GM19463 (cell line): ENCODE data around the gene CDH12.
"Not testable (repeated sequence)": the region's sequence is repeated elsewhere in the genome, so short reads cannot be mapped to it uniquely, and the experiment has no call there.

Source experiments
- ATAC-seq: cut with Tn5 transposase; IDR thresholded peaks from one replicate; pipeline ENCODE4 v1.9.1; 2021; ENCODE audit warnings: mild to moderate bottlenecking, moderate library complexity; ENCODE audit not compliant: unreplicated experiment

Gene CDH12

DNA sequence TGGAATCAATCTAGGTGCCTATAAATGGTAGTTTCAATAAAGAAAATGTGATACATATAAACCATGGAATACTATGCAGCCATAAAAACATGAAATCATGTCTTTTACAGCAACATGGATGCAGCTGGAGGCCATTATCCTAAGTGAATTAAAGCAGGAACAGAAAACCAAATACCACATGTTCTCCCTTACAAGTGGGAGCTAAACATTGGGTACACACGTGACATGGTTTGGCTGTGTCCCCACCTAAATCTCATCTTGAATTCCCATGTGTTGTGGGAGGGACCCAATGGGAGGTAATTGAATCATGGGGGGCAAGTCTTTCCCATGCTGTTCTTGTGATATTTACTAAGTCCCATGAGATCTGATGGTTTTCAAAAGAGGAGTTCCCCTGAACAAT lies 78.9 kb downstream of the CDH12 start:
- ATAC-seq = not testable (repeated sequence)

DNA sequence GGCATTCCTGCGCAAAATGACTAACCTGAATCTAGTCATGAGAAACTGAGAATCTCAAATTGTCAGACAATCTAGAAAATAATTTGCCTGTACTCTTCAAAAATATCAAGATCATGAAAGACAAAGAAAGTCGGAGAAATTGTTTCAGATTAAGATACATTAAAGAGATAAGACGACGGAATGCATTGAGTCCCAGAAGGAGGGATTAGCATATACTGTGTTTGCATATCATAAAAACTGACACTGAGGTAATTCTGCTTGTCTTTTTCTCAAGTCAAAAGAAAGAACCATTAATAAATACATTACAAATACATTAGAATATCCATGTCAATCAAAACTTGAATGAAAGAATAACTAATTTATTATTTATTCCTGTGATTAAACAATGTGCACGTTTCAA lies 88.4 kb downstream of the CDH12 start:
- no peak for ATAC-seq

DNA sequence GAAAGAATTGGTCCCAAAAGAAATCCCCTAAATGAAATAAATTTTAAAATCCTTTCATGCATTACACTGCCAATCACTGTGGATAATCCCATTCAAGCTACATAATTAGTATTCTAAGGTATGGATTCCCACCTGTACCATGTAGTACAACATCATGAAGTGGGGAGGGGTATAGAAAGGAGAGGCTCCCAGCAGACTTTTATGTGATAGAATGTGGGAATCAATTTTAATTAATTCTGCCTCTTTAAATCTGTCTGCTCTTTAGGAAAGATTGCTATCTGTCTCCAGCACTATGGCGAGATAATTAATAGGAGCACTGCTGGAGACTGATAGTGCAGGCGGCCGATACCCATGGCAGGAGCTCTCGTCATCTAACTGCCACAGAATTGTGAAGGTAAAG lies 95.4 kb downstream of the CDH12 start:
- no peak for ATAC-seq

DNA sequence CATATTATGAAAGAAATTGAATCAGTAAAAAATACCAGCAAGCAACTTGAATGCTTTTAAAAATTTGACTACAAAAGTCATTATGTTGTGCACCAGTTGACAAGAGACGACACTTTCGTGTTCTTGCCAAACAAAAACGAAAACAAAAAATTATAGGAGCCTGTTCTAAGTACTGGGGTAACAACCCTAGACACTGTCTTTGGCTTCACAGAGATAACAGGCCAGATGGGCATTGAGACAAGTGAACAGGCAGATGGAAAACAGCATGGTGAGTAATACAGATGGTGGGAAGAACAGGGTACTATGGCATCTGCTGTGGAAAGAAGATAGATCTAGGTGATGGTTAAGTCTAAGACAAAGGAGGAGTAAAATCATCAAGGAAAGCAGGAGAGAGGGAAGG lies 99.0 kb downstream of the CDH12 start:
- no peak for ATAC-seq

DNA sequence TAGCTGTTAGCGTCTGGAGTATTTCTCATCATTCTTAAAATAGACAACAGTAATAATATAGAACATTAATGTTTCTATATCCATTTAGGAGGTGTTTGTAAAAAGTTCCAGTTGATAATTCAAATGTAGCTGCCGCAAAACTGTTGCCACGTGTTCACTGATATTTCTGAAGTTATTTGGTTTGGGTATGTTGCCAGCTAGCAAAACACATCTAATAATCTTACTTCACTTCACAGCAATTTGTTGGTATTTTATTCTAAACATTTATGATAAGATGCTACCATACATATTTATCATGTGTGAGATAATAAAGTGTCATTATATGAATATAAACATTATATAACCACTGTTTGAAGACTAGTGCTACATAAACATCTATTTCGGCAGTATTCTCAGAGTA lies 101.6 kb downstream of the CDH12 start:
- ATAC-seq = no peak

DNA sequence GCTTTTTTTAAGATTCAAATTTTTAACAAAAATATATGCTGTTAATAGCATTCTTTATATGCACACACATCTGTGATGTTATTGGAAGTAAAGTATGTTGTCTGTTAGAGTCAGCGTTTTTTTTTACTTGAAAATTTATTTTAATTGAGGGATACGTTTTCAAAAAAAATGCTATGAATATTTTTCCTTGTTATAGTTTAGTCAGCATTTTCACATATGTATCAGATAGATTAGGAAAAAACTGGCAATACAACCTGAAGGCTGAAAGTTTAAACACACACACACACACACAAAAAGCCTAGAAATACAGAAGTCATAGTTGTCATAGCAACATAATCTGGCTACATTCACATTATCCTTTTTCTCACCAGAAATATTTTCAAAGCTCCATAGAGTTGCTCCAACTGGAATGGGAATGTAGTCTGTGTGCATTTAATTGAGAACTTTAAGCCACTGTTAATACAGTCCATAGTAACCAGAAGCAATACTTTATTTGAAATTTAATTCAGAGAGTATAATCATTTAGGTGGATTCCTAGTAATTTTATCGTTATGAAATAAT lies 116.6 kb downstream of the CDH12 start:
- no peak for ATAC-seq

DNA sequence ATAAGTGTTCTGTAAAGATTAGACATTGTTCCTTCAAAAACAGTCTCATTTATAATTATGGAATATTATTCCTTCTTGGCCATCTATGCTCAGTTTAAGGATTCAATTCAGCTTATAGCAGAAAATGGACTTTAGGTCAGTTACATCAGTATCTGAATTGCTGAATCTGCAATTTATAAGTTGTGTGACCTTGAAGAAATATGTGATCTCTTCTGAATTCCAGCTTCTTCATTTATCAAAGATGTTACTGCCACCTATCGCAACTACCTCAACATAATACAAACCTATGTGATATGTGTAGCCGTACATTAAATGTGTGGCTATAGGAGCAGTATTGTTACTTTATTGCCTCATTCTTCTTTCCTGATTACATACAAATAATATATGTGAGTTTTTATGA lies 118.2 kb downstream of the CDH12 start:
- ATAC-seq = no peak

DNA sequence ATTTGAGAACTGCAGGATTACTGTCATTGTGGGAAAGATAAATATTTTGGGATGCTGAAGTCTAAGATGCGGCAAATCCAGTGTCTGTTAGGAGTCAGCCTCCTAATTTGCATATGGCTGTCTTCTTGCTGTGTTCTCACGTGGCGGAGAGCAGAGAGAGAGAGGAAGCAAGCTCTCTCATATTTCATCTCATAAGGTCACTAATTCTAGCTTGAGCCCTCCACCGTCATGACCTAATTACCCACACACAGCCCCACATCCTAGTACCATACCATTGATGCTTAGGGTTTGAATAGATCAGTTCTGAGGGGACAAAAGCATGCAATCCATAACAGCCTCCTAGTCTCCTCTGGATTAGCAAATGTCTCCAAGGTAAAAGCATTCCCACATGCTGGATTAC lies 124.5 kb downstream of the CDH12 start:
- ATAC-seq = no peak

DNA sequence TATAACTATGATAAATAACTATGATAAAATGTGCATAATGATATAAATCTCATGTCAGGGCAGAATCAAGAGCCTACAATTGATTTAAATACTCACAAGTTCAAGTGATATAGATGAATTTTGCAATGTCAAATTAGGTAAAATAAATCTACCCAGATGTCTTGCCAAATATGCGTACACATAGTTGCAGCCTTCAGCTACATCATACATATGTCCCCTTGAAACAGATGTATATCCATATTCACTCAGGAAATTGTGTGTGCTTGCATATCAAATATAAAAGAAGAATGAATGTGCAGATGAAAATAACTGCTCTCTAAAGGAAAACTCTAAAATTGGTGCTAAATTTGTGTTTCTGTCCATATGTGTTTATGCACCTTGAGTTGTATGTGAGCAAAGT lies 130.7 kb downstream of the CDH12 start:
- no peak for ATAC-seq

DNA sequence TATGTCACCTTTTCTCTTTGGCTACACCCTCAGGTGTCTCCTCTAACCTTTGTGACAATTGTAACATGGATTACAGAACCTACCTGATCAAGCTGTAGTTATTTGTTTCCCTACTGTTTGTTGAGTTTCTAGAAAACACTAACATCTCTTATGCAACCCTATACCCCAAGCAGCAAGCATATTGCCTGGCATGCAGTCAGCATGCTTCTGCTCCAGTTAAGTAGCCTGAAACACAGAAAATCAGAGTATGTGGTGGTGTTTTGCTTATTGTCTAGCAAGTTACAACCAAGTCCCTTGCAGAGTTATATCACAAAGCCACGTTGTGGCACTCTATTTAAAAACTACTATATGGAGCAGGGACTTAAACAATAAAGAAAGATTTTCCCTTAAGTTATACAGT lies 131.1 kb downstream of the CDH12 start:
- ATAC-seq = no peak

DNA sequence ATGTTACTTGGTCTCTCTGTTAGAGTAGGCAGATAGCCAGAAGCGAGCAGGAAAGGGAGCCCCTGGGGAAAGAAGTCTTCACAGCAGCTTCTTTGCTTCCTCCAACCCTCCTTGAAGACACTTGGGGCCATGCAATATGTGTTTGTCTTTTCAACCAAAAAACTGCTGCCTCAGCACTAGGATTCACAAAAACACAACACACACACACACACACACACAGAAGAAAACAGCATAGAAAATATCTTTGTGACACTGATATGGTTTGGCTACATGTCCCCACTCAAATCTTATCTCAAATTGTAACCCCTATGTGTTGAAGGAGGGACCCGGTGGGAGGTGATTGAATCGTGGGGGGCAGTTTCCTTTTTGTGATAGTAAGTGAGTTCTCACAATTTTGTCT lies 133.3 kb downstream of the CDH12 start:
- no peak for ATAC-seq

DNA sequence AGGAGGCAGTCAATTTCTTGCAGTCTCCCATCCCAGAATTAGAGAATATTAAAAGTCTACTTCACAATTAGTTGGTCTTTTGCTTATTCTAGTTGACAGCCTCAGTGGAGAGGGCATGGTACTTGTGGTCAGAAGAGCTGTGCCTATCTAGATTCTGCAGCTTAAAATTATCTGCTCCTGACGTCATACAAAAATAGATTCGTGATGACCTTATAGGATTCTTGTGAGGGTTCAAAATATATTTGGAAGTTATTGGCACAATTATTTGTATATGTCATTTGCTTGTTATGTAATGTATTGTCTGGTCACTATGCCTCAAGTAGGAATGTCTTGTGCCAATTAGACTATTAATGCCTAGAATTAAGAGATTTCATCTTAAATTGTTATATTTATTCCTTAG lies 142.5 kb downstream of the CDH12 start:
- no peak for ATAC-seq

DNA sequence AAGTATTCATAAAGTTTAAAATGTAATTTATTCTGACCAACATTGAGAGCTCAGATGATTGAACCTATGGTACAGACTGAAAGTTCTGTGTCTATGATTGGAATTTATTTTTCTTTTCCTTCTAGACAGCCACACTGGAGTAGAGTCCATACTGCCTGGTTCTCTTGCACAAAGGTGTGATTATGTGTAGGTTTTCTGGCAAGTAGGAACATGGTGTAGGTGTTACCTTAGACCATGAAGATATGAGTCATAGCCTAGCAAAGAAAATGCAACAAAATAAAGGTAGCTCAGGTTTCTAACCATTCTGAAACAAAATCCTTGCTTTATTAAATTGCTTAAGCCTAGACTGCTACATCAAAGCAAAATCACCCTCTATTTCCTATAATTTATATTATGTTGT lies 143.4 kb downstream of the CDH12 start:
- ATAC-seq = no peak

DNA sequence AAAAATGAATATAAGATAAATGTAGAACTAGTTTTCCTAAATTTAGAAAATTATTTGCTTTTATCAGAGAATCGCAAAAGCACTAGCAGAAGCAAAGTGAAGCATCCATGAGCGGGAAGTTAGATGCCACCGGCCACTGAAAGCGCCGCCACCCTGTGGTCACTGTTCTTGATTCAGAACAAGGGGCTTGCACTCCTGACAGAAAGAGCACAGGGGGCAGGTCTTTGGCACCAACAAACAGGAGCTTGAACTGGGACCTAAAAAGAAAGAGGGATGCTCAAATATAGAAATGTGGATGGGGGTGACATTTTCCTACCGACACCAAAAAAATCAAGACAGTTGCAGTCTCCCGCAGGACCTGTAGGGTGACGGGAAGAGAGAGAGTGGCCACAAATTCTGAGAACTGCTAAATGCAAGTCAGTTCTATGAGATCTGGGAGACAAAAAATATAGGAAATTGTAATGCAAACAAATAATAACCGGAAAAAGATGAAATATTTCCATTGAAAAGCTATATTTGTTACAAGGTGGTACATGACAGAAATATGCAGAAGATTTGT lies 144.3 kb downstream of the CDH12 start:
- no peak for ATAC-seq

DNA sequence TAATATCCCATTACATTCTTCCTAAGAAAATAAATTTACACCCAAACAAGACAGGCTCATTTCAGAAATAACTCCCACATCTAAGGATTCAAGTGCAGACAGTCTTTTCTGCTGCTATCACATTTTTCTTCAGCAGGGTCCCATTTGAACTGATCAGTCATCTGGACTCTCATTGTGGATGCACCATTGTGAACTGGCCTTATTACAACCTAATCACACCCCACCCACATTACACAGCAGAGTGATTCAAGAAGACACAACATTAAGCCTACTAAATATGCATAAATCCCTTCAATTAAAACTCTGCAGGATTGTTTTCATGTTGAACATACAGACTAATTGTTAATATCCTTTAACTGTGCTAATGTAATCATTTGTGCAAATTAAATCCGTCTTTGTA lies 146.2 kb downstream of the CDH12 start:
- ATAC-seq = no peak

DNA sequence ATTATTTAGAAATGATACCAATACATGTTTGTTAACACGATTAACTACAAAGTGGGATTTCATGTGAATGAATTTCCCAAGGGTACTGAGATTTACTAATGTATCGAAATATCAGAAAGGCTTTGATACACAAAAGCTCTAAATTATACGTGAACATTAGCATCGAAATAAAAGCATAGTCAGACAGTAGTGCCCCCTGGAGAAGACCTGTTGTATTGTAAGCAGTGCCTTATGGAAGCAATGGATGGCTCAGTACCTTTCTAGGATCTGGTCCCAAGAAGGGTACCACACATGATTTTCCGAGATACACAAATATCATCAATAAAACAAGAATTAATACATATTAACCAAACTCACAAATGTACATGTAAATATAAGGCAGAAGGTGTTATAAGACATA lies 153.8 kb downstream of the CDH12 start:
- ATAC-seq = no peak

DNA sequence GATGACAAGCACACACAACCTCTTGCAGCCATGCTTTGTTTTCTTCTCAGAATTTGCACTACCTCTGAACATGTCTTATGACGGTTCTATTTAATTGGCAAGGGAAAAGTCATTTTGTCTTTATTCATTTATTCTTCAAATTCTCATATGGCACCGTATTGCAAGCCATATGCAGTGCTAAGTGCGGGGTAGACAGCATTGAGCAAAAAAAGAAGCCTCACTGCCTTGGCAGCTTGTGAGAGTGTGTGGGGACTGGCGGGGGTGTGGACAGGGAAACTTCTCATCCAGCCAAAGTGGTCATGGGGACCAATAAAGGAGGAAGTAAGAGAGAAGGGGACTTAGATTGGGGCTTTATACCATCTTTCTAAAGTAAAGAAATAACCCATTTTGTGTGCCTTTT lies 160.0 kb downstream of the CDH12 start:
- no peak for ATAC-seq

DNA sequence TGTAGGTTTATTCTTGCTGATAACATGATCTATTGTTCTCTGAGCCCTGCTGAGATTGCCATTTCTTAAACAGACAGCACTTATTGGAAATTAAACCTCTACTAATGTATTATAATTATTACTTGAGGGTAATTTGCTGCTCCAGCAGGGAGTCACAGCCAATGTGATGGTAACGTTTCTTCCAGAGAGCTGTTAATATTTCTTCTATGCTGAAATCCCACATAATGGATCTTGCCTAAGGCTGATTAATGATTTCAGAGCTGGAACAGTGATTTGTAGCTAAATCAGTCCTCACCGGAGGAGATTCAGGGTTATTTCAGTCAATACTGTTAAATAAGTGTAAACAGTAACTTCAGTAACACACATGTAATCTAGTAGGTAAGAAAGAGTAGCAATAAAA lies 170.1 kb downstream of the CDH12 start:
- no peak for ATAC-seq

DNA sequence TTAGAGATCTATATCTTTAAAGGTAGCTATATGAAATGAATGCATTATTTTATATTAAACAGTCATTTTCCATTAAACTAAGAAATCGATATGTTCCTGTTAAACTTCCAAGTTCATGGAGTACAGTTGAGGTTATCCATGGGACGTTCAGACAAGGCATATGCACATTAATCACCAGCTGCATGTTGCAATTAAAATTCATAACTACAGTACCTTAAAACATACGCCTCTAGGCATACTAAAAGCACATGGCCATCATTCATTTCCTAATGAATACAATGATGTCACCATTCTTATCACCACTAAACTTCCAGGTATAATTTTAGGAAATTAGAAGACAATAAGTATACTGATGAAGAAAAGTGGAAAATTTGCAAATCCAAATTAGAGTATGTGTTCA lies 174.3 kb downstream of the CDH12 start:
- ATAC-seq = no peak

DNA sequence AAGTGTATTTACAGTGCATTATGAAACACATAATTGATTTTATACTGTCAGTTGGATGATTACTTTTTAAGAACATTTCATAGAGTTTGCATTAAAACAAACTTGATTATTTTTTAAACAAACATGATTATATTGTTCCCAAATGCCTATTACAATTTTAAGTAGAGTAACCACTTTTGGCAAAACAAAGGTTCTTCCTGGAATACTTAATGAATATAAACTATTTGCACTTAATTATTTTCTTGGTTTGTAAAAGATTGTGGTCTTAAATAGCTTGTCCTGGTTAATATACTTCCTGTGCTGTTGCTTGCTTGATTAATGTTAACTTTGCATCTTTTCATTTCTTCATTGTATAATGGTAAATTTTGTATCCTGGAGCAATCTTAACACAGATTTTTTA lies 180.0 kb downstream of the CDH12 start:
- ATAC-seq = no peak

DNA sequence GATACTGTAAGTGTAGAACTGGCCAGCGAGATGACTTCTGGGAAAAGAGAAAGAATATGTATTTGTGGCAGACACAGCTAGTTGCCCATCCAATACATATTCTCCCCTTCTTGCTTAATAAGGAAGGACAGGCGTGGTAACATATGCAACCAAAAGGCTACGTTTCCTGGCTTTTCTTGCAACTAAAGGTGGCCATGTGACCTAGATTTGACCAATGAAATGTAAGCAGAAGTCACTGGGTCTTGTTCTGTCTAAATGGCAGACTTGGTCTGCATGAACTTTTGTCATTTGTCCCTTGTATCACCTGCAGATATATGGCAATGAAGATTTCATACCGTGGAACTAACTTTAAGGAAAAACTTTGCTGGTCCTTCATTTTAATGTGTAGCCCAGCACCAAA lies 183.8 kb downstream of the CDH12 start:
- ATAC-seq = no peak

DNA sequence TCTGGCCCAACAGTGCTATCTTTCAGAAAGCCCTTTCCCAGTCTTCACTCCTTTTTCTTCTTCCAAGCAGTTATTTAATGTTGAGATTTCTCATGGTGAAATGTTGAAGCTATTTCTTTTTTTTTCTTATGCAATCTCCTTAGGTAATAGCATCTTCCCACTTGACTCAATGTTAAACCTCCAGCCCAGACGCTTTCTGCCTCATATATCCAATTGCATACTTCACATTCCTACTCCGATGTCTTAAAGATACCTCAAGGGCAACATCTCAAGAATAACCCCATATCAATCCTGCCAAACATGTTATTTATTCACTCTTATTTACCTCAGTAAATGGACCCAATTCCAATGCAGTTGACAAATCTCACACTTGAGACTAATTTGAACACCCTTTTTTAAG lies 187.3 kb downstream of the CDH12 start:
- ATAC-seq = no peak

DNA sequence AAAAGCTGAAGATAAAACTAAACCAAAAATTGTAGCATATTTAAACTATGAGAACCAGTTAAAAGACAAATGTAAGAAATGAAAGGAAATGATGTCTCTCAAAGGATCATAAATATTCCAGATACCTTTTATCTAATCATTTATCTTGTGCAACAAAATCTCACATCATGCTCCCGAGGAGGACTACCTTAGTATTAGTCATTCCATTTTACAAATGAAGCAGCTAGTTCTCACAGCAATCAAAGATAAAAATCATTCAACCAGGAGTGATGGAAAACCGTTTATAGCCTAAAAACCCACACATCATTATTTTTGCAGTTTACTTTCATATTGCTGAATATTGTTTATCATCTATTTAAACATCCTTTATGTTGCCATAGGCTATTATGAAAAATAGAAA lies 190.0 kb downstream of the CDH12 start:
- no peak for ATAC-seq

DNA sequence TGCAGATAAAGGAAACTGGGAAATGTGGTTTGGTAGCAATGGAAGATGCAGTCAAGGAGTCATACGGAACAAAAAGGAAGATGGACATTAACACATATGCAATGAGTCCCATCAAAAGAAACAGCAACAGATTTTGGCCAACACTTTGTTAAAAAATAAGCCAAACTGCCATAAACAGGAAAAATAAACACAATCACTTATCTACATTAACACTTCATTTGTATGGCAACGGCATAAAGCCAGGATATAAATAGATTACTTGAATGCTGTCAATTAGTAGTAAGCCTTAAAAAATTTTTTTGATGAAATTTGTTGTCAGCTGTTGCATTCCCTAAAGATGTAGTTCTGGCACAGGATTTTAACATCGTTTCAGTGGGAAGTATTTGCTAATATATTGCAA lies 190.8 kb downstream of the CDH12 start:
- ATAC-seq = no peak
